NT2/D1 (cell line): ENCODE data around the gene MCOLN2.

Source experiments
- DNase-seq: peaks from one replicate; pipeline ENCODE4 v3.0.0-alpha.2; 2011; ENCODE audit warnings: low read depth, low spot score
- H3K27me3 ChIP-seq: 2 replicates; pipeline ENCODE4 v1.6.0; 2011; ENCODE audit warnings: mild to moderate bottlenecking; ENCODE audit not compliant: insufficient read length, insufficient read depth
- H3K36me3 ChIP-seq: 2 replicates; pipeline ENCODE4 v1.6.1; 2011; ENCODE audit warnings: mild to moderate bottlenecking, low read length, mixed read lengths; ENCODE audit not compliant: insufficient read depth, insufficient read length
- H3K4me1 ChIP-seq: 2 replicates; pipeline ENCODE4 v1.5.1; 2011; ENCODE audit not compliant: insufficient read depth, insufficient read length
- H3K4me3 ChIP-seq: 2 replicates; pipeline ENCODE4 v1.5.1; 2011; ENCODE audit warnings: low read depth; ENCODE audit not compliant: insufficient read length
- H3K9ac ChIP-seq: 2 replicates; pipeline ENCODE4 v1.6.0; 2011; ENCODE audit warnings: low read depth; ENCODE audit not compliant: insufficient read length
- H3K9me3 ChIP-seq: 2 replicates; pipeline ENCODE4 v1.5.1; 2011; ENCODE audit warnings: mild to moderate bottlenecking, low read length; ENCODE audit not compliant: insufficient read depth
- SUZ12 ChIP-seq: IDR thresholded peaks from 2 replicates; pipeline ENCODE4 v1.6.1; 2011; ENCODE audit not compliant: insufficient read length, insufficient read depth; ENCODE audit errors: extremely low read depth
- YY1 ChIP-seq: IDR thresholded peaks from 2 replicates; pipeline ENCODE4 v1.6.1; 2011; ENCODE audit not compliant: insufficient read length, insufficient read depth
- ZNF274 ChIP-seq: IDR thresholded peaks from 2 replicates; pipeline ENCODE4 v1.6.1; 2011; ENCODE audit warnings: mild to moderate bottlenecking, low read depth, low read length

Gene MCOLN2

DNA sequence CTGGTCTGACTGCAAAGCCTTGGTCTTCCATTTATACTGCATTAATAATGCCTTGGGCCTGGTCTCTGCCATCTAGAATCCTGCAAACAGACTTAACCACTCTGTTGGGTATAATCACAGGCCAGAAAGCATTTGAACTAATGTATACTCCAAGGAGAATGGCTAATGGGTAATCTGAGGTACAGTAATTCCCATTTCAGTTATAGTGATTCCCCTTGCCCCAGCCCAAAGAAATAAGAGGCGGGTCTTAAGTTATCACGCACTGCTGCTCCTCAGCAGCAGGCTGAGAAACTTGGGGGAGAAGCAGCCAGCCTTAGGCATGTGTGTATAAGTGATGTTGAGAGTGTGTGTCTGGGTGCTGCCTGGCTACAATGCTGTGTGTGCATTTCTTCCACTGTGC, 106.3 kb downstream of the MCOLN2 start:
- Histone ChIP-seq H3K36me3 (peaks cover 47% of the 10 kb centered on the region), H3K4me1 (no peaks in the 10 kb centered on the region), H3K4me3 (no peak overlapping the region), H3K27me3 (peaks cover 22% of the 10 kb centered on the region), H3K9me3 (no peaks in the 10 kb centered on the region), H3K9ac (no peak overlapping the region)
- no peak for DNase-seq
- TF ChIP-seq YY1 (no peak), ZNF274 (no peak), SUZ12 (no peak)

DNA sequence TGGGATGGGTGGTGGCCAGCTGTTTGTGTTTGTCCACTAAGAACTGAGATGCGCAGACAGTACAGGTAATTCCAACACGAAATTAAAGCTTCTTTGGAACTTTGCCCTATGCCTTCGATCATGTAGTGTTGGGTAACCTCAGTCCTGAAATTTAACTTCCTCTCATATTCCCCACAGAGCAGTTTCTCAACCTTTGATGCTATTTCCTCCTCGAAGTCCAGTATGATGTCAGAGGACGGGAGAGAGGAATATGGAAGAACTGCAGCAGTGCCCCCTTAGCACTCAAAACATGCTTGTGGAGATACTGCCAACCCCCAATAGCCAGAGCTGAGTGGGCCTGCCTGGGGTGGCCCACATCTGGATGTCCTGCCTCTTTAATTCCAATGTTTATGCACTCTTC, 107.5 kb downstream of the MCOLN2 start:
- H3K4me3 ChIP-seq: no peak overlapping the region
- H3K9me3 ChIP-seq: no peaks in the 10 kb centered on the region
- TF ChIP-seq ZNF274 (no peak), SUZ12 (no peak), YY1 (no peak)
- peaks cover 58% of the 10 kb centered on the region for H3K36me3 ChIP-seq
- no peaks in the 10 kb centered on the region for H3K4me1 ChIP-seq
- H3K9ac ChIP-seq: no peak overlapping the region
- peaks cover 16% of the 10 kb centered on the region for H3K27me3 ChIP-seq
- DNase-seq: no peak

DNA sequence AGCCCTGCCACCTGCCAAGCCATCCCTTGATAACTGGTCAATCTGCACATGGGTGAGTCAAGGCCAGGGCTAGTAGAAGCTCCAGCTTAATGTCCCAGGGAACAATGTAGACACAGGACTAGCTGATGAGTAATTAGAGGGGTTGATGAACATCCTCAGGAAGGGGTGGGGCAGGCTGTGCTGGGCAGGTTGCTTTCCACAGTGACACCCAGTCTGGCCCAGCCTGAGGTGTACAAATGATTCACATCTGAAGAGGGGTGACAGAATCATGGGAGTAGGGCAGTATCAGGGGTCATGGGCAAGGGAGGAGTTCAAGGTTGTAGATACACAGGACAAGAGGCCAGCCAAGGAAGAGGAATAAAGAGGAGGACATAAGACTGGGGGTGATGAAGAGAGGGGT, 108.2 kb downstream of the MCOLN2 start:
- TF ChIP-seq SUZ12 (no peak), YY1 (no peak)
- Histone ChIP-seq H3K27me3 (peaks cover 11% of the 10 kb centered on the region), H3K4me3 (no peak overlapping the region), H3K36me3 (peaks cover 59% of the 10 kb centered on the region), H3K9ac (no peak overlapping the region), H3K9me3 (no peaks in the 10 kb centered on the region), H3K4me1 (no peaks in the 10 kb centered on the region)
- no peak for DNase-seq

DNA sequence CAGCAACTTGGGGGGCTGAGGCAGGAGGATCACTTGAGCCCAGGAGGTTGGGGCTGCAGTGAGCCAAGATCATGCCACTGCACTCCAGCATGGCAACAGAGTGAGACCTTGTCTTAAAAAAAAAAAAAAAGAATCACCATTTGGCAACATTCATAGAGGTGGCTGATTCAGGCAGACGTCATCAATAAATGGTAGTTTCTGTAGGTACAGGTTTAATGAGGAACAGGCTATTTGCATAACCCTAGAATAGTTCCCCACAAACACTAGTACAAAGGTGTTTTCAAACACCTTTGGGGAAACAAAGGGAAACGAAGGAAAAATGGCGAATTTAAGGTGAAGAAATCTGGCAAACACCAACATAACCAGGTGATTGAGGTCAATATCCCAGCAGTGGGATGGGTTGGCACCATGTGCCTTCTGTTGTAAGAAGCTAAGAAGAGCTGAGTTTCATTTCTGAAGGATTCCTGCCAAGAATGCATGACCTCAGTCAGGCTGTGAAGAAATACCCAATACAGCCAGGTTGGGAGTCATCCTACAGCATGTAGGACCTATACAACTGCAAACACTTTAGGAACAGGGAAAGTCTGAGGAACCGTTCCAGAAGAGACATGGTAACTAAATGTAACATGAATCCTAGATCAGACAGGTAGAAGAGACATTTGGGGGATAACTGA, 109.5 kb downstream of the MCOLN2 start:
- peaks cover 59% of the 10 kb centered on the region for H3K36me3 ChIP-seq
- TF ChIP-seq ZNF274 (no peak), SUZ12 (no peak), YY1 (no peak)
- H3K27me3 ChIP-seq: peaks cover 3% of the 10 kb centered on the region
- H3K4me1 ChIP-seq: no peaks in the 10 kb centered on the region
- no peak for DNase-seq
- H3K9ac ChIP-seq: no peak overlapping the region
- no peak overlapping the region for H3K4me3 ChIP-seq
- H3K9me3 ChIP-seq: 0 out of 2 replicates have a peak, but pooled peaks cover 2% of the 10 kb centered on the region

DNA sequence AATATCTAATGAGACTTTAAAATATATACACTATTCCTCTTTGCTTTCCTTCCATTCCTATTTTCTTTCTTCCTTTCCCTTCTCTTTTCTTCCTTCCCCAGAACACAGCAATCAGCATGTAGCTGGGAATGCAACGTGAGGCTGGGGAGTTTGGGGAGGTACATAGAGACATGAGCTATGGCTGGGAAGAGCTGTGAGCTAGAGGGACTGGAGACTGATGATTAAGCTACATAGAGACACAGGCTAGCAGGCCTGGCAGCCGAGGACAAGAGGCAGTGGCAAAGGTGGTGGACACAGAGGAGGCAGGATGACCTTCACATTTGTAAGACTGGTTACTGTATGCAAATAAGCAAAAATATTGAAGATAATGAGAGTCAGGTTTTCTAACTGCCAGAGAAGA, 111.4 kb downstream of the MCOLN2 start:
- TF ChIP-seq SUZ12: no peak
- TF ChIP-seq YY1: no peak
- no peak for TF ChIP-seq ZNF274
- H3K36me3 ChIP-seq: peaks cover 58% of the 10 kb centered on the region

DNA sequence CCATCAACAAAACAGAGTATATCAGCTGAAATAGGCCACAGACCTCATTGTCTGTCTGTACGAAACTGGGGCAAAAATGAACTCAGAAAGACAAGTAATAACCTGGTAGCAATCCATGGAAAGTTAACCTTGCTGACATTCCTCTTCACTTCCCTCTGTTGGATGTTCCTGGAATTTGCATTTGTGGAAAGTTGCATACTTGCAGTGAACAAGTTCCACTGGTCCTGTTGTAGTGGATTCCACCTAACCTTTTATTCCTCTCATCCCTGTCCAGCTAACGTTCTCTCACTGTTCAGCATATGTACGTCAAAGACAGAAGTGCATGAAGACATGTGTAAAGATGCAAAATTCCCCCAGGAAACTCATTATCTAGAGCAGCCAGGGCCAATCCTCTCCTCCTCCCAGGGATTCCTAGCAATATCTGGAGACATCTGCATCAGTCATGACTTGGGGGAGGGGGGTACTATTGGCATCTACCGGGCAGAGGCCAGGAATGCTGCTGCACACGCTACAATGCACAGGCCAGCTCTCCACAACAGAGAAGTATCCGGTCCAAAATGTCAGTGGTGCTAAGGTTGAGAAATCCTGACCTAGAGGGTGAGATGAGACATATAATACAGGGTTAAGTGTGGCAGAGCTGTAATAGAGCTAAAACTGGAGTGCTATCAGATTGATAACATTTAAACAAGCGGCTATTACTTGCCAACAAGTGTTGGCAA, 112.1 kb downstream of the MCOLN2 start:
- no peaks in the 10 kb centered on the region for H3K4me1 ChIP-seq
- H3K9ac ChIP-seq: no peak overlapping the region
- H3K4me3 ChIP-seq: no peak overlapping the region
- no peak for DNase-seq
- 0 out of 2 replicates have a peak, but pooled peaks cover 7% of the 10 kb centered on the region for H3K9me3 ChIP-seq
- H3K36me3 ChIP-seq: peaks cover 54% of the 10 kb centered on the region
- TF ChIP-seq ZNF274 (no peak), YY1 (no peak), SUZ12 (no peak)
- no peaks in the 10 kb centered on the region for H3K27me3 ChIP-seq

More for the DNA sequence above, 111.4 kb downstream of the MCOLN2 start:
- Histone ChIP-seq H3K9me3 (0 out of 2 replicates have a peak, but pooled peaks cover 7% of the 10 kb centered on the region), H3K27me3 (no peaks in the 10 kb centered on the region), H3K9ac (no peak overlapping the region), H3K4me3 (no peak overlapping the region), H3K4me1 (no peaks in the 10 kb centered on the region)
- no peak for DNase-seq

DNA sequence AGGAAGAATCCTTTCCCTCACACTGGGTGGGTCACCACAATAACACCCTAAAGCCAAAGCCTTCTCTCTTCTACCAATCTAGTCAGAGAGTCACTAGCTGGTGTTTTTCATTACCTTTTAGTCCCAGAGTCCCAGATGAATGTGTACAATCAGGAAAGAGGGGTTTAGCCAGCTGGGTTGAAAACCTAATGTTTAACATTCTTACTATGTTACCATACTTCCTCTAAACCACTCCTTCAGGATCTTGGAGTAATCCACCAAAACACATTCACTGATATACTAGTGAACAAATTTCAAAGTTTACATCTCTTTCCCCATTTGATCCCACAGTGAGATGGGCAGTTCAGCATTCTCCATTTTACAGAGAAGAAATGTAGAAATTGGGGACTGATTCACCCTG, 113.6 kb downstream of the MCOLN2 start:
- no peak overlapping the region for H3K4me3 ChIP-seq

DNA sequence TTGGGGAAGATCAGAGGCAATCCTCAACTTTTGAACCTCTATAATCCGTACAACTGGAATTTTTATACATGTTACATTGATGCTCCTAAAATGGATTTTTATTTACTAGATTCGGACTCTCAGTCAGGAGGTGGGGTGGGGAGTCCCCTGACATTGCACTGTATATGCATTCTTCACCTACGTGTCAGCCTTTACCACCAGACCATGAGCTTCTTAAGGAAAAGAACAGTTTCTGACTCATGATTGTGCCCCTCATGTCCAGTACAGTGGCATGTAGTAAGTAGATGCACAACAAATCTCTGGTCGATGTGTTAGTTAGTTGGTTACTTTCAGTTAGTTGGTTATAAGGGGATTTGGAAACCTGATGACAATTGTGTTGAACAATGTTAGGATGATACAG, 119.3 kb downstream of the MCOLN2 start:
- Histone ChIP-seq H3K4me1 (no peaks in the 10 kb centered on the region), H3K4me3 (no peak overlapping the region), H3K27me3 (no peaks in the 10 kb centered on the region), H3K9ac (no peak overlapping the region), H3K36me3 (peaks cover 24% of the 10 kb centered on the region), H3K9me3 (0 out of 2 replicates have a peak, but pooled peaks cover 7% of the 10 kb centered on the region)
- no peak for TF ChIP-seq SUZ12
- TF ChIP-seq ZNF274: no peak
- no peak for TF ChIP-seq YY1
- DNase-seq: no peak

More for the DNA sequence above, 113.6 kb downstream of the MCOLN2 start:
- no peak for DNase-seq
- Histone ChIP-seq H3K4me1 (no peaks in the 10 kb centered on the region), H3K27me3 (no peaks in the 10 kb centered on the region), H3K36me3 (peaks cover 42% of the 10 kb centered on the region), H3K9ac (no peak overlapping the region), H3K9me3 (0 out of 2 replicates have a peak, but pooled peaks cover 7% of the 10 kb centered on the region)
- no peak for TF ChIP-seq YY1
- no peak for TF ChIP-seq SUZ12
- TF ChIP-seq ZNF274: no peak
